PFSK-1 (cell line): Measurements from ENCODE around the gene NOX5.

Source experiments
- FOXP2 ChIP-seq: optimal IDR thresholded peaks from 2 replicates; pipeline ENCODE3; 2011; ENCODE audit warnings: borderline replicate concordance, control low read depth, inconsistent platforms; ENCODE audit not compliant: insufficient read depth; ENCODE audit errors: extremely low read length, extremely low read depth
- POLR2AphosphoS5 ChIP-seq: IDR thresholded peaks from 2 replicates; pipeline ENCODE4 v1.6.1; 2012; ENCODE audit warnings: low read depth, mild to moderate bottlenecking, control low read depth, low read length, moderate library complexity
- REST ChIP-seq, 2 experiments: IDR thresholded peaks; 2 replicates each; pipeline versions ENCODE4 v1.6.1 to v1.8.0; 2011 to 2012; ENCODE audit warnings: low read depth in 2 of 2, low read length in 2 of 2, control low read depth in 1 of 2, inconsistent platforms in 1 of 2, mild to moderate bottlenecking in 1 of 2, moderate library complexity in 1 of 2; ENCODE audit not compliant: insufficient read depth in 1 of 2
- SIN3A ChIP-seq: IDR thresholded peaks from 2 replicates; pipeline ENCODE4 v1.6.1; 2012; ENCODE audit warnings: mild to moderate bottlenecking, low read length, moderate library complexity, borderline replicate concordance; ENCODE audit not compliant: insufficient read depth
- TAF1 ChIP-seq: IDR thresholded peaks from 2 replicates; pipeline ENCODE4 v1.6.1; 2012; ENCODE audit warnings: low read length, control low read depth, borderline replicate concordance; ENCODE audit not compliant: insufficient read depth

Gene NOX5

GRCh38 chr15:69035205-69035917 is 20.9 kb downstream of the NOX5 start:
- no peak for TF ChIP-seq FOXP2
- TF ChIP-seq POLR2AphosphoS5: no peak
- TF ChIP-seq SIN3A: no peak
- TF ChIP-seq REST (IDR thresholded peaks at IDR 0.05; ENCODE audit: insufficient read depth in 1 of 2, low read depth in 2 of 2, low read length in 2 of 2): no peak
- no peak for TF ChIP-seq TAF1

- TF ChIP-seq FOXP2 (no peak), TAF1 (no peak), REST (IDR thresholded peaks at IDR 0.05; ENCODE audit: insufficient read depth in 1 of 2, low read depth in 2 of 2, low read length in 2 of 2) (no peak), SIN3A (no peak), POLR2AphosphoS5 (no peak)
These were observed 21.4 kb downstream of the NOX5 start for GRCh38 chr15:69035918-69036258.

GRCh38 chr15:69036826-69037225 is 22.3 kb downstream of the NOX5 start:
- TF ChIP-seq TAF1 (no peak), SIN3A (no peak), REST (IDR thresholded peaks at IDR 0.05; ENCODE audit: insufficient read depth in 1 of 2, low read depth in 2 of 2, low read length in 2 of 2) (no peak), POLR2AphosphoS5 (no peak), FOXP2 (no peak)

GRCh38 chr15:69037482-69037881 is 23.0 kb downstream of the NOX5 start:
- TF ChIP-seq POLR2AphosphoS5 (no peak), SIN3A (no peak), REST (IDR thresholded peaks at IDR 0.05; ENCODE audit: insufficient read depth in 1 of 2, low read depth in 2 of 2, low read length in 2 of 2) (no peak), TAF1 (no peak), FOXP2 (no peak)
